NCI-H460 (cell line): Measurements from ENCODE around the gene SOX2. TPM values are rescaled to one million over a fixed set of nuclear protein-coding genes. Genes with fewer than 3 reads are reported as not detected.

Source experiments
- DNase-seq: peaks from one replicate; pipeline ENCODE4 v3.0.0-alpha.2; 2016; ENCODE audit warnings: low read depth; ENCODE audit errors: extremely low read depth
- polyA plus RNA-seq: library from polyadenylated mRNA; depleted of rRNA; stranded (reverse); fragments of >200 nt; gene quantifications from 2 replicates; pipeline ENCODE4 v1.2.3, GENCODE V29; 2014; cell fraction: nucleus; rRNA removed
- total RNA-seq: library from RNA; depleted of rRNA; stranded (reverse); fragments of >200 nt; shearing (Covaris generic); gene quantifications from 2 replicates; pipeline ENCODE4 v1.2.3, GENCODE V29; 2014; rRNA removed

The SOX2 gene
- not detected in 2 replicates for total RNA-seq
- not detected in 2 replicates for polyA plus RNA-seq

GRCh38 chr3:181711325-181712135, at the start of gene SOX2:
Gene SOX2 (plus strand): TSS chr3:181711925. CDS start chr3:181712361, 436 bp downstream.
- peak; percentile 43 for DNase-seq

- DNase-seq, result no peak
Observed at GRCh38 chr3:181683563-181683962, 28.2 kb upstream of the SOX2 start.

- DNase-seq, result no peak
Observed at GRCh38 chr3:181687190-181687589, 24.5 kb upstream of the SOX2 start.

- DNase-seq, result no peak
Observed at GRCh38 chr3:181687731-181688130, 24.0 kb upstream of the SOX2 start.

DNA sequence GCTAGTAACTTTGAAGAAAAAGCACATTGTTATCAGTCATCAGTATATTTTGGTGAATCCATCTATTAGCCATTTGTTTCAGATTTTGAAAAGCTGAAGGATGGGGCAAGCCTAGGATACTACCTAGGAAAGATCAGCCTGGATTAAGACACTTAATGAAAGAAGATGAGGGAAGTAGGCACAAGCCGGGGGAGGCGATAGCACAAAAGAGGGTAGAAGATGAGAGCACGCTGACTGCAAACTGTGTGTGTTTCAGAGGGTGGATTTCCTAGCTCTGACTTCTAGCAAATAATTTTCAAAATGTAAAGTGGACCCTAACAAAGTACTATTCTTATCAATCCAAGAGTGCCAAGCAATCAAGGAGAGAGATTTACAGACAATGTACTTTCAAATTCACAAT, 22.2 kb upstream of the SOX2 start:
- no peak for DNase-seq

GRCh38 chr3:181690769-181691168, 21.0 kb upstream of the SOX2 start:
- DNase-seq, result no peak

- DNase-seq, result no peak
Observed at GRCh38 chr3:181691901-181692300, 19.8 kb upstream of the SOX2 start.

DNA sequence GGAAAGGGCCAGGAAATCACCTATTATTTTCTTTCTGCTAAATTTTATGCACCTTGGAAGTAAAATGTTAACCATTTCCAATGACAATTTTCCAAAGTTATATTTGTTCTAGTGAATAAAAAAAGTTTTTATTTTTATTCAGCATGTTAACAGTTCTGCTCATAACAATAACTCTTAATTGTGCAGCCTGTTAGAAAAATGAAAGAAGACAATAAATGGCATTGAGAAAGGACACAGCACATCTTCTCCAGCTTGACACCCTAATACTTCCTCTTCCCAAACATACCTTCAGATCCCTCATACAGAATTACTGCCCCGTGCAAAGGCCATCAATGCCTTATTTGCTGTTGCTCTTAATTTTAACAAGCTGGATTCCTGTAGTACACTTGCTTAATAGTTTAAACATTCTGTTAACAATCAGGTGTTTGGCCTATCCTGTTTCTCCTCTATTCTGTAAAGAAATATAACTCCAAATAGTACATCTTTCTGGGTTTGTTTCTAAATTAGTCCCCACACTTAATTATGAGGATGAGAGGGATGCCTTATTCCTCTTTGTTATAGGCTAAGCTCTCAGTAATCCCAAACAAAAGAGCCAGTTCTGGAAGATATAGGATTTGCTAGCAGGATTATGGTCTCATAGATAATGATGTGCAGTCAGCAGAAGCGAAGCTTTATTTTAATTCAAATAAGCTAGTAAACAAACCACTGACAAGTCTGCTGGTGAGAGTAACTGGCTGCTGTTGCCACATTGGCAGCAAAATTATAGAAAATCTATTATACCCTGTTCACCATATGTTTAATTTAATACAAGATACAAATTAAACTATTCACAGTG, 19.2 kb upstream of the SOX2 start:
- no peak for DNase-seq

GRCh38 chr3:181693280-181693679, 18.4 kb upstream of the SOX2 start:
- no peak for DNase-seq

DNA sequence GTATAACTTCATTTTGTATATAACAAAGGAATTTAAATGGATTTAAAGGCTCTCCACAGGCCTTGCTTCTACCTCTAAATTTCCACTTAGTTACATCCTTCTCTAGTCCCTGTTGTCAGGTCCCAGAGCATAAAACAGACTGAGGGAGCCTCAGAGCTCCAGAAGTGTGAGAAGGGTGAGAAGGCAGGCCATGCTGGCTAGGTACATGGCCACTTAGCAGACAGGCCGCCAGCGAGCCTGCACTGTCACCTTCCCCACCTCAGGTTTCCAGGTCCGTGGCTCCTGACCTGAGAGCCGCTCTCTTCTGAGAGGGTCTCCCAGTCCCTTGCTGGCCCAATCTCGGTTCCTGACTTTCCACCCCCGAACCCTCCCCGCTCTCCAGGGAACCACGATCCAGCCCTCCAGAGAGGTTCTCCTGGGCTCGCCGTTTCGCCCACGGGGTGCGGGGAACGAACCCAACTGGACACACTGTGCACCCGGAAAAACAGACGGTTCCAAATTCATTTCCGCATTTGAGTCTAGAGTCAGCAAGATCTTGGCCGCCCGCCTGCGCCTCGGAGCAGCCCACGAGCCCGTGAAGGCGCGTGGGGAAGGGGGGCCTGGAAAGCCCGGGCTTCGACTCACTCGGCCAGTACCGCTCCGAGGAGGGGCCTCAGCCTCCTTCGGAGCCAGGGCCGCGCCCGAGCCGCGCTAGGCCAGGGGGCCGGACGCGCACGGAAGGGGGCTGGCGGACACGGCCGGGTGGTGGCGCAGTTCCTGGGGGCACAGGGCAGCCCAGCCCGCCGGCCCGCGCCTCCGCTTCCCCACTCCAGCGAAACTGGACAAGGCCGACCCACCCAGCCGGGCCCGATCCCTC, 16.7 kb upstream of the SOX2 start:
- DNase-seq, result no peak

GRCh38 chr3:181695661-181696491, 15.8 kb upstream of the SOX2 start:
- no peak for DNase-seq

DNA sequence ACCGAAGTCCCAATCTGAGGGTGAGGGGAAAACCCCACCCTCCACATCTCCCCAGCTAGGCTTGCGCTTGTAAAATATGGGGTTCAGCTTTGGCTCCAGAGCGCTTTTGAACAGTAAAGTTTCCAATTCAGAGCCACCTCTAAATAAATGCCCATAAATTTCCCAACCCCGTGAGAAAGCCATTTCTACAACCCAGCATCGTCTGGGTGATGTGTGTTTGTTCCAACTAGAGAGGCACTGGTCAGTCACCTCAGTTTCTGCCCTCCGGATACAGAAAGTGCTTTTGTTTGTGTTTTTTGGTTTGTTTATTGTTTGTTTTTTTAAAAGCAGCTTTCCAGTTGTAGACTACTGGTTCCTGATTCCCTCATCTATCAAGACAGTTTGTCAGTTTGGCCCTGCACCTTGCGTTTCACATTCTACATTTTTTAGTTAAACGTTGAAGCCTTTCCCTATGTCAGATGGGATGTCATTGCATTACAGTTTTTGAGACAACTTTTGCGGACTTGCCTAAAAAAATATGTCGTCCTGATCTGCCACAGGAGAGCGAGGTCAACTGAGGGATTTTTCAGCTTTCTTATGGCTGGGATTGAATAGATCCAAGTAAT, 15.0 kb upstream of the SOX2 start:
- no peak for DNase-seq

- no peak for DNase-seq
Observed at GRCh38 chr3:181698263-181698954, 13.3 kb upstream of the SOX2 start.

DNA sequence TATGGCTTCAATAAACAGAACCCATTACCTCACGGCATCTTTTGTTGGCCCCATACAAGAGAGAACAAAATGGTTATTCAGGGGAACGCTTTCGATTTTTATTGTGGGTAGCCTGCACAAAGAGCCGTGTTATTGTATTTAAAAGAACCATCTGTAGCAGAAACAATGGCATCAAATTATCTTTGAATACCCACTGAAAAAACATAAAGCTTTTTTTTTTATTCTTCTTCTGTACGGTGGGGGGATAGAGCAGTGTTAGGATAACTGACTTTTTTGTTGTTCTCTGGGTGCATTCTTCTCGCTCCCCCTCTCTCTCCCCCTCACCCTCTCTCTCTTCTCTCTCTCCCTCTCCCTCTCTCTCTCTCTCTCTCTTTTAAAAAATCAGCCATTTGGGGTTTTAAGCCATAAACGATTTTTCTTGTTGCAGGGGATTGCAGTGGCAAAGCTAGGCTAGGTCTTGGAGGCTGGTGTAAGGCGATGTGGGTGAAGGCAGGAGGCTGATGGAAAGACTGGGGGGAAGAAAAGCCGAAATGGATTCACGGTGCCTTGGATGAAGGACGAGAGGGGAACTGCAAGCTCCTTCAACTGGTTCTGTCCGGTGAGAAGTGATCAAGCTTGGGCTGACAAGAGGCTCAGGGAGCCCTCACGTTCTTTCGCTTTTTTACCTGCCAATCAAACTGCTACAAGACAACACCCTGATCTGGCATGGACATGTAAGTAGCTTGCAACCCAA, 12.4 kb upstream of the SOX2 start:
- no peak for DNase-seq

GRCh38 chr3:181700168-181701087, 11.3 kb upstream of the SOX2 start:
- DNase-seq, result peak; percentile 61

DNA sequence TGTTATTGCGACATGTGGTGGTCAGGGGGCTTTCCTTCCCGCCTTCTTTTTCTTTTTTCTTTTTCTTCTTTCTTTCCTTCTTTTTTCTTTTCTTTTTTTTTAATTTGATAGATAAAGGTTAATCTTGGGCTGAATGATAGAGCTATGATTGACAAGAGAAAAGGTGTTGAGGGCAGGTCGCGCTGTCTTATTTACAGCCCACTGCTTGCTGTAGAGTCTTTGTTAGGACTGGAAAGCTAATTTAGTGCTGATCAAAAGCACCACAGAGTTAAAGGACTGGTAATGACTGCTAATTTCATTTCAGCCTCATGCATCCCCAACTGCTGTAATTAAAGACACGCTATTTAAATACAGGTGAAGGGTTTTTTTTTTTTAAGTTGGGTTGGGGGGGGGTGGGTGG, 10.6 kb upstream of the SOX2 start:
- no peak for DNase-seq
